Osteocyte (in vitro differentiated cells): ENCODE data around the gene DLG5. TPM values are rescaled to one million over a fixed set of nuclear protein-coding genes. Genes with fewer than 3 reads are reported as not detected.

ENCODE experiments used
- DNase-seq: peaks from one replicate; pipeline ENCODE4 v3.0.0; 2021; ENCODE audit warnings: mixed read lengths; ENCODE audit not compliant: unreplicated experiment; ENCODE audit errors: extremely low spot score
- H3K27ac Mint-ChIP-seq: one replicate; pipeline ENCODE4 v1.8.0; 2021; ENCODE audit warnings: mild to moderate bottlenecking, mixed read lengths; ENCODE audit not compliant: unreplicated experiment
- H3K27me3 Mint-ChIP-seq: one replicate; pipeline ENCODE4 v1.8.0; 2021; ENCODE audit warnings: mixed read lengths; ENCODE audit not compliant: unreplicated experiment
- H3K36me3 Mint-ChIP-seq: one replicate; pipeline ENCODE4 v1.8.0; 2021; ENCODE audit warnings: mixed read lengths; ENCODE audit not compliant: unreplicated experiment
- H3K4me1 Mint-ChIP-seq: one replicate; pipeline ENCODE4 v1.8.0; 2021; ENCODE audit warnings: mixed read lengths; ENCODE audit not compliant: unreplicated experiment
- H3K4me3 Mint-ChIP-seq: one replicate; pipeline ENCODE4 v1.8.0; 2021; ENCODE audit warnings: mild to moderate bottlenecking, moderate library complexity, mixed read lengths; ENCODE audit not compliant: unreplicated experiment
- H3K9me3 Mint-ChIP-seq: one replicate; pipeline ENCODE4 v1.8.0; 2021; ENCODE audit warnings: mixed read lengths; ENCODE audit not compliant: unreplicated experiment
- total RNA-seq: library from RNA; stranded (reverse); gene quantifications from 2 replicates; pipeline ENCODE4 v1.2.1, GENCODE V29; 2021
- TF ChIP-seq, protein P1 (sequence below): fragments of 200-600 bp; sonication (generic); IDR thresholded peaks from 2 replicates; pipeline ENCODE4 v1.5.0; 2021; ENCODE audit warnings: antibody characterized with exemption, mild to moderate bottlenecking, moderate library complexity

The DLG5 gene
- total RNA-seq, 1 donor from 2014 or later, result 69.8 TPM

DNA sequence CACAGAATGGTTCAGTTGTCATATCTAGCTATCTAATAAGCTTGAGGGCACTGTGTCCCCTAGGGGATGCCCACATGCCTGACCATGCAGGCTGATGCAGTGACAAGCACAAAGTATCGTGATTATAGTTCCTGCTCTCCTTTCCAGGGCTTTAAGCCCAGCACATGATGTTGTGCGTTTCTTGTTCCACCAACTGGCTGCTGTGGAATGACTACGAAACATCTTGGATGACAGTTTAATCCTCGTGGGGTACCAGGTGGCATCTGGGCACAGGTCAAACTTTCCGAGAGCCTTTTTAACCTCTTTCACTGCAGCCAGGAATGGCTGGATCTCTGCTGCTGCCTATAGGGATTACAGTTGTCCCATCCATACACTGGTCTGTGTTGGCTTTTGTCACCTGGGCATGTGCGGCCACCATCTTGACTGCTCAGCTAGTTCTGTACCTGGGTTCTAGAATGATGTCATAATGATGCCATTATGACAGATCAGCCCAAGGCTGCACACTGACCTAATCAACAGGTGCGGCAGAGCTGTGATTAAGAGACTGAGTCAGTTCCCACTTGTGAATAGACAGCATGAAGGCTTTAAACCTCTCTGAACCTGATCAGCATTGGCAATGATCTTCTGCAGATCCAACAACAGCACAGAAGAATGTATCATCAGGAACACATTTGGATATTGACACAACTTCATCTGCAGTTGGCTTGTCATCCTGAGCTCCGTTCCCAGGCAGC is 144.1 kb downstream of the DLG5 start:
- H3K36me3 Mint-ChIP-seq, result peaks cover 43% of the 10 kb centered on the region
- peaks cover 6% of the 10 kb centered on the region for H3K9me3 Mint-ChIP-seq
- peaks cover 12% of the 10 kb centered on the region for H3K4me1 Mint-ChIP-seq
- no peak for DNase-seq
- TF ChIP-seq, protein P1, sequence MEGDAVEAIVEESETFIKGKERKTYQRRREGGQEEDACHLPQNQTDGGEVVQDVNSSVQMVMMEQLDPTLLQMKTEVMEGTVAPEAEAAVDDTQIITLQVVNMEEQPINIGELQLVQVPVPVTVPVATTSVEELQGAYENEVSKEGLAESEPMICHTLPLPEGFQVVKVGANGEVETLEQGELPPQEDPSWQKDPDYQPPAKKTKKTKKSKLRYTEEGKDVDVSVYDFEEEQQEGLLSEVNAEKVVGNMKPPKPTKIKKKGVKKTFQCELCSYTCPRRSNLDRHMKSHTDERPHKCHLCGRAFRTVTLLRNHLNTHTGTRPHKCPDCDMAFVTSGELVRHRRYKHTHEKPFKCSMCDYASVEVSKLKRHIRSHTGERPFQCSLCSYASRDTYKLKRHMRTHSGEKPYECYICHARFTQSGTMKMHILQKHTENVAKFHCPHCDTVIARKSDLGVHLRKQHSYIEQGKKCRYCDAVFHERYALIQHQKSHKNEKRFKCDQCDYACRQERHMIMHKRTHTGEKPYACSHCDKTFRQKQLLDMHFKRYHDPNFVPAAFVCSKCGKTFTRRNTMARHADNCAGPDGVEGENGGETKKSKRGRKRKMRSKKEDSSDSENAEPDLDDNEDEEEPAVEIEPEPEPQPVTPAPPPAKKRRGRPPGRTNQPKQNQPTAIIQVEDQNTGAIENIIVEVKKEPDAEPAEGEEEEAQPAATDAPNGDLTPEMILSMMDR, result no peak
- H3K27ac Mint-ChIP-seq, result peak overlapping the region; percentile 4
- H3K27me3 Mint-ChIP-seq, result no peaks in the 10 kb centered on the region
- no peak overlapping the region for H3K4me3 Mint-ChIP-seq

DNA sequence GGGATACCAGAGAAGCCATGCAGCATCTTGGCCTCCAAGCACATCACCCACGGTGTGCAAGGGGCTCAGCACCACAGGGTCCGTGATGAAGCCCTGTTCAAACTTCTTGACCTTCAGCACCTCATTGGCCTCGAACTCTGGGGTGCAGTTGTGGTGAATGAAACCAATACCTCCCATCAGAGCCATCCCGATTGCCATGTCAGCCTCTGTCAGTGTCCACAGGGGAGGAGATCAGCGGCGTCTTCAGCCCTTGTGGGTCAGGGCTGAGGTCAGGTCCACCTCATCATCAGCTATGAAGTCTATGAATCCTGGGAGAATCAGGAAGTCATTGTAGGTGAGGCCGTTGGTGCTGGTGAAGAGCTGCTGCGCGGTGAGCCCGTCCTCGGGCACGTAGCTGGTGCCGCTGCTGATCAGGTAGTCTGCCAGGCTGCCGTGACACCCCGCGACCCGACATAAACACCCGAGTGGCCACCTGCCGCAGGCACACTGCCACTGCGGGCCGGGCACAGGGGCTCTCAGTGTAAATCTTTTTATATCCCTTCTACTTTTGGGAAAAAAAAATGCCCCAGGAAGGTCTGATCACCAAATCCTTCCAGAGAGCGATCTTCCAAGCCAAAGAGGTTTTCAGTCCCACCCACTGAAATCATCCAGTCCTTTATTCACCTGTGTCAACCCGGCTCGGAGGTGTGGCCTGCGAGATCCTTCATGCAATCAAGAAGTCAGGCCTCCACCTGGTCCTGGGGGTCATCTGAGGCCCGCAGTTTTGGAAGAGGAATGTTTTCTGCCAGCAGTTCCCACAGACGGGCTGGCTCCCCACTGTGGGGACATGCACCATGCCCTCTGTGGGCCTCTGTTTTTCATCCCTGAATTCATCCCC is 144.9 kb downstream of the DLG5 start:
- Mint-ChIP-seq H3K9me3 (peaks cover 8% of the 10 kb centered on the region), H3K4me1 (peaks cover 12% of the 10 kb centered on the region), H3K27me3 (no peaks in the 10 kb centered on the region), H3K27ac (no peak overlapping the region), H3K36me3 (peaks cover 38% of the 10 kb centered on the region), H3K4me3 (no peak overlapping the region)
- no peak for DNase-seq
- TF ChIP-seq, protein P1, result no peak

GRCh38 chr10:77780180-77780579 is 146.4 kb downstream of the DLG5 start:
- Mint-ChIP-seq H3K4me1 (peaks cover 13% of the 10 kb centered on the region), H3K27me3 (no peaks in the 10 kb centered on the region), H3K4me3 (no peak overlapping the region), H3K27ac (no peak overlapping the region), H3K9me3 (peaks cover 13% of the 10 kb centered on the region), H3K36me3 (peaks cover 36% of the 10 kb centered on the region)
- TF ChIP-seq, protein P1, result no peak
- DNase-seq, result no peak

DNA sequence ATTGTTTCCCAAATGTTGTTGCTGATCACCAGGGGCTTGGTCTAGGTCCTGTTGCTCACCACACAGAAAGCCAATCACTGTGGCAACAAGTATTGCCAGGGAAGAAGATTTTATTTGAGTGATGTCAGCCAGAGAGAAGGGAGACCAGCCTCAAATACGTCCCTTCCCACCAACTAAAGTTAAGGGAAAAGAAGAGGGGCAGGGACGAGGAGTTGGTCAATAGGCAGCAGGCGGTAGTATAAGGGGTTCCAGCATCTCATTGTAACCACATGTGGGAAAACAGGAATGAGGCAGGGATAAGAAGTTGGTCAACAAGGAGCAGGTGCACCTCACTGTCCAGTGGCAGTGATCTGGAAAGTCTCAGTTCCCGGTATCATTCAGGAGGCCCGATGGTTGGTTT is 150.1 kb downstream of the DLG5 start:
- H3K27ac Mint-ChIP-seq, result no peak overlapping the region
- H3K9me3 Mint-ChIP-seq, result peaks cover 13% of the 10 kb centered on the region
- peaks cover 3% of the 10 kb centered on the region for H3K4me1 Mint-ChIP-seq
- H3K36me3 Mint-ChIP-seq, result peaks cover 30% of the 10 kb centered on the region
- peak; percentile 13 for DNase-seq
- H3K27me3 Mint-ChIP-seq, result no peaks in the 10 kb centered on the region
- TF ChIP-seq, protein P1, result no peak
- H3K4me3 Mint-ChIP-seq, result no peak overlapping the region

DNA sequence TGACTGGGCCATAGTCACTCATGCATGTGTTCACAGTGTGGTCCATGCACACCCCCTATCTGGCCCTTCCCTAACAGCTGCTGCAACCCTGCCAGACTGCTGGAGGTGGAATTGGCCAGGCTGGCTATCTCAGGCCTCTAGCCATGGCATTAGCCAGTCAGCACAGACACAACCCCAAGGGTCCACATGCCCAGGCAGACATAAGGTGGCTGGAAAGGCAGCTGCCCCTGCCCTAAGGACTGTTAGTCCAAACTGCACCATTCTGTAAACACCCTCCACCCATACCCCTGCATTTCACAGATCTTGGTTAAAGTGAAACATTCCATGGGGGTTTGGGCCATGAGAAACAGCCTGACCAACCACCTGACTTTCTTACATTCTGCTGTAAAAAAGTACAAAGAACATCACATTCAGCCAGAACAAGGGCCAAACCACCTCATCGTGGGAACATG is 151.6 kb downstream of the DLG5 start:
- Mint-ChIP-seq H3K4me1 (peaks cover 3% of the 10 kb centered on the region), H3K27me3 (no peaks in the 10 kb centered on the region), H3K36me3 (peaks cover 26% of the 10 kb centered on the region), H3K9me3 (peaks cover 13% of the 10 kb centered on the region), H3K4me3 (no peak overlapping the region), H3K27ac (no peak overlapping the region)
- TF ChIP-seq, protein P1, result no peak
- peak; percentile 75 for DNase-seq
